Head of caudate nucleus (tissue), 42 donors: ENCODE results near the gene PAK6.

ENCODE experiments used
- DNase-seq, 42 donors: peaks; one replicate each; pipeline versions ENCODE4 v3.0.0 to v3.0.0-alpha.2; 2020 to 2021; ENCODE audit warnings: mixed read lengths in 7 of 42
- intact Hi-C: fragments of 100-400 bp; cut with DNase I; formaldehyde crosslinking; loops from one replicate; pipeline ENCODE4 v1.15.0; 2022

PAK6 gene

GRCh38 chr15:40239693-40240618 lies 1.1 kb downstream of the PAK6 start:
- DNase-seq: peak in 12 of 42 donors; percentile 17 to 59 (median 34)
- intact Hi-C loops: no loop called here

- intact Hi-C loops: no loop called here
Observed at GRCh38 chr15:40240619-40241221, 1.9 kb downstream of the PAK6 start.

GRCh38 chr15:40241269-40242212 lies 2.7 kb downstream of the PAK6 start:
- DNase-seq: peak in 5 of 42 donors; percentile 5 to 34 (median 24)
- intact Hi-C loops: no loop called here

More at GRCh38 chr15:40240619-40241221, 1.9 kb downstream of the PAK6 start:
- peak in 6 of 42 donors; percentile 17 to 36 (median 27) for DNase-seq

- no peak for DNase-seq
- intact Hi-C loops: no loop called here
Observed at GRCh38 chr15:40242213-40242599, 3.3 kb downstream of the PAK6 start.

- peak in 3 of 42 donors; percentile 3 to 26 (median 15) for DNase-seq
Observed at GRCh38 chr15:40242601-40243000, 3.7 kb downstream of the PAK6 start.

GRCh38 chr15:40243126-40243810 lies 4.4 kb downstream of the PAK6 start:
- intact Hi-C loops: no loop called here
- DNase-seq: peak in 5 of 42 donors; percentile 3 to 37 (median 23)

More at GRCh38 chr15:40242601-40243000, 3.7 kb downstream of the PAK6 start:
- intact Hi-C loops: no loop called here

GRCh38 chr15:40244961-40245523 lies 6.2 kb downstream of the PAK6 start:
- intact Hi-C loops: no loop called here
- peak in 7 of 42 donors; percentile 1 to 25 (median 9) for DNase-seq

- intact Hi-C loops: no loop called here
- peak in 7 of 42 donors; percentile 4 to 37 (median 10) for DNase-seq
Observed at GRCh38 chr15:40245666-40246450, 7.0 kb downstream of the PAK6 start.

GRCh38 chr15:40246496-40247280 lies 7.8 kb downstream of the PAK6 start:
- intact Hi-C loops: no loop called here
- peak in 5 of 42 donors; percentile 6 to 18 (median 9) for DNase-seq

- intact Hi-C loops: no loop called here
- peak in 5 of 42 donors; percentile 2 to 22 (median 9) for DNase-seq
Observed at GRCh38 chr15:40247406-40247971, 8.6 kb downstream of the PAK6 start.

- DNase-seq: peak in 2 of 42 donors; percentile 23 to 26
- intact Hi-C loops: no loop called here
Observed at GRCh38 chr15:40248006-40248783, 9.3 kb downstream of the PAK6 start.

- intact Hi-C loops: no loop called here
- DNase-seq: peak in 7 of 42 donors; percentile 25 to 61 (median 49)
Observed at GRCh38 chr15:40249477-40250303, 10.8 kb downstream of the PAK6 start.

GRCh38 chr15:40250304-40250656 lies 11.4 kb downstream of the PAK6 start:
- intact Hi-C loops: no loop called here
- peak in 2 of 42 donors; percentile 13 to 42 for DNase-seq

GRCh38 chr15:40250771-40251483 lies 12.1 kb downstream of the PAK6 start:
- intact Hi-C loops: no loop called here

More at GRCh38 chr15:40250771-40251483, 12.1 kb downstream of the PAK6 start:
- no peak for DNase-seq
